Endothelial cell of umbilical vein (primary cell): Measurements from ENCODE around the gene POU6F2. TPM values are rescaled to one million over a fixed set of nuclear protein-coding genes. Genes with fewer than 3 reads are reported as not detected.

Source experiments
- BruUV-seq: library from RNA; stranded (reverse); fragments of 400-500 nt; replicated peaks from 2 replicates; lab custom pipeline; 2021; lab: Mats Ljungman, UMichigan
- CTCF ChIA-PET: fragments of 300-600, 350-600 bp; sonication (Branson Sonifier 250); formaldehyde crosslinking; loops from one replicate; lab custom pipeline; 2021; ENCODE audit warnings: antibody characterized with exemption, inconsistent platforms; lab: Charles Lee
- POLR2A ChIA-PET: fragments of 300-600, 350-600 bp; sonication (Branson Sonifier 250); formaldehyde crosslinking; loops from one replicate; lab custom pipeline; 2021; ENCODE audit warnings: antibody characterized with exemption, inconsistent platforms; lab: Charles Lee
- DNase-seq: peaks from one replicate; pipeline ENCODE4 v3.0.0-alpha.2; 2011; ENCODE audit warnings: low read depth, low spot score
- FAIRE-seq: peaks from 2 replicates; lab custom pipeline; 2011; peaks lifted over from hg19 to GRCh38; lab: Jason Lieb, UNC
- H2AFZ ChIP-seq: 2 replicates; pipeline ENCODE4 v1.6.0; 2012; ENCODE audit warnings: low read depth, low read length, control low read depth, inconsistent platforms
- H3K27ac ChIP-seq: 2 replicates; pipeline ENCODE4 v1.5.1; 2011; ENCODE audit warnings: low read depth, mild to moderate bottlenecking, control low read depth, low read length, moderate library complexity; ENCODE audit not compliant: insufficient read depth
- H3K27me3 ChIP-seq, 2 experiments: 2 replicates each; pipeline versions ENCODE4 v1.6.0 to v1.6.1; 2011; ENCODE audit warnings: low read length in 2 of 2, mixed read lengths in 1 of 2; ENCODE audit not compliant: control insufficient read depth in 2 of 2, insufficient read depth in 2 of 2
- H3K36me3 ChIP-seq, 2 experiments: 2 replicates in 1 of 2; 3 replicates in 1 of 2; pipeline ENCODE4 v1.5.1; 2011; ENCODE audit warnings: low read length in 2 of 2, mild to moderate bottlenecking in 1 of 2, moderate library complexity in 1 of 2; ENCODE audit not compliant: control insufficient read depth in 2 of 2, insufficient read depth in 2 of 2; ENCODE audit errors: extremely low read depth in 1 of 2
- H3K4me1 ChIP-seq: 3 replicates; pipeline ENCODE4 v1.5.1; 2011; ENCODE audit warnings: mild to moderate bottlenecking, low read length; ENCODE audit not compliant: control insufficient read depth, insufficient read depth; ENCODE audit errors: extremely low read depth
- H3K4me2 ChIP-seq: 2 replicates; pipeline ENCODE4 v1.6.1; 2011; ENCODE audit warnings: low read length, control low read depth, mixed read lengths; ENCODE audit not compliant: insufficient read depth
- H3K4me3 ChIP-seq, 3 experiments: fragments of 200-600 bp in 1 of 3; sonication (generic), shearing (Covaris generic) in 1 of 3; replicated peaks in 1 of 3; 2 replicates each; pipeline ENCODE4 v1.5.1; 2011 to 2016; ENCODE audit warnings: control low read depth in 3 of 3, low read length in 3 of 3, mild to moderate bottlenecking in 2 of 3, inconsistent platforms in 1 of 3, low read depth in 1 of 3, moderate library complexity in 1 of 3; ENCODE audit not compliant: insufficient read depth in 1 of 3
- H3K79me2 ChIP-seq: 2 replicates; pipeline ENCODE4 v1.6.0; 2012; ENCODE audit warnings: low read length, inconsistent platforms; ENCODE audit not compliant: control insufficient read depth, insufficient read depth
- H3K9ac ChIP-seq: replicated peaks from 2 replicates; pipeline ENCODE3; 2011; ENCODE audit warnings: low read length, control low read depth; ENCODE audit not compliant: insufficient read depth; ENCODE audit errors: extremely low read depth
- H3K9me1 ChIP-seq: replicated peaks from 3 replicates; pipeline ENCODE4 v1.6.0; 2011; ENCODE audit warnings: mild to moderate bottlenecking, low read length; ENCODE audit not compliant: control insufficient read depth, insufficient read depth; ENCODE audit errors: extremely low read depth
- H3K9me3 ChIP-seq: replicated peaks from 2 replicates; pipeline ENCODE4 v1.5.1; 2012; ENCODE audit warnings: low read length, inconsistent platforms; ENCODE audit not compliant: control insufficient read depth, insufficient read depth
- H4K20me1 ChIP-seq: replicated peaks from 2 replicates; pipeline ENCODE3; 2011; ENCODE audit warnings: mild to moderate bottlenecking, low read length; ENCODE audit not compliant: control insufficient read depth, insufficient read depth; ENCODE audit errors: extremely low read depth
- CTCF ChIP-seq, 2 donors: IDR thresholded peaks; 1 replicate in 1 of 2; 2 replicates in 1 of 2; pipeline ENCODE4 v1.5.1; 2011; ENCODE audit warnings: low read length in 2 of 2, mild to moderate bottlenecking in 2 of 2, moderate library complexity in 2 of 2, control low read depth in 1 of 2, inconsistent platforms in 1 of 2, low read depth in 1 of 2; ENCODE audit not compliant: insufficient read depth in 1 of 2; ENCODE audit errors: extremely low read depth in 1 of 2
- EZH2 ChIP-seq: IDR thresholded peaks from 2 replicates; pipeline ENCODE4 v1.6.1; 2012; ENCODE audit warnings: borderline replicate concordance, low read depth, mild to moderate bottlenecking, moderate library complexity, low read length, inconsistent platforms; ENCODE audit not compliant: severe bottlenecking
- FOS ChIP-seq: IDR thresholded peaks from 2 replicates; pipeline ENCODE4 v1.6.1; 2011; ENCODE audit warnings: mild to moderate bottlenecking, low read length, moderate library complexity, borderline replicate concordance; ENCODE audit not compliant: insufficient read depth
- GATA2 ChIP-seq: IDR thresholded peaks from 2 replicates; pipeline ENCODE4 v1.7.0; 2011; ENCODE audit warnings: low read depth, mild to moderate bottlenecking, moderate library complexity, mixed read lengths, low read length; ENCODE audit not compliant: insufficient read length, insufficient read depth
- JUN ChIP-seq: IDR thresholded peaks from 2 replicates; pipeline ENCODE4 v1.6.1; 2011; ENCODE audit warnings: borderline replicate concordance, low read depth; ENCODE audit not compliant: insufficient read length, insufficient read depth
- MAX ChIP-seq: IDR thresholded peaks from 2 replicates; pipeline ENCODE4 v1.6.1; 2011; ENCODE audit not compliant: insufficient read depth, insufficient read length
- MYC ChIP-seq: IDR thresholded peaks from one replicate; pipeline ENCODE4 v1.6.1; 2011; ENCODE audit warnings: mild to moderate bottlenecking, low read depth, low read length
- POLR2A ChIP-seq: IDR thresholded peaks from 2 replicates; pipeline ENCODE4 v1.6.1; 2012; ENCODE audit warnings: low read depth, mild to moderate bottlenecking, control low read depth, low read length
- POLR2AphosphoS5 ChIP-seq: IDR thresholded peaks from 2 replicates; pipeline ENCODE4 v1.6.1; 2012; ENCODE audit warnings: low read depth, mild to moderate bottlenecking, control low read depth, low read length, moderate library complexity; ENCODE audit not compliant: insufficient read depth
- dilution Hi-C: fragments of 300-500 bp; cut with MboI; formaldehyde crosslinking; loops from one replicate; pipeline ENCODE4 v1.15.0; 2019; ENCODE audit warnings: low sequenced_read_pairs; ENCODE audit not compliant: extremely low pct_ligation_motif_present
- intact Hi-C: fragments of 100-400 bp; cut with micrococcal nuclease; formaldehyde crosslinking; loops from one replicate; pipeline ENCODE4 v1.10.0; 2022
- polyA plus RNA-seq, 4 experiments: library from polyadenylated mRNA; depleted of rRNA in 3 of 4; stranded (reverse) in 3 of 4; unstranded in 1 of 4; fragments of >200 nt; gene quantifications; 2 replicates each; pipeline versions ENCODE4 v1.2.1 to v1.2.3, GENCODE V29; 2011 to 2012; ENCODE audit warnings: missing spikeins in 1 of 4
- total RNA-seq: library from RNA; stranded (reverse); gene quantifications from 2 replicates; pipeline ENCODE4 v1.2.3, GENCODE V29; 2021

Gene POU6F2
- total and polyA plus RNA-seq, 2 donors (not counting 3 experiments of a cell fraction or from before 2014, with no cell fraction given) = 0.29 TPM; not detected in 1

GRCh38 chr7:39045231-39045630 lies 67.5 kb downstream of the POU6F2 start:
- Histone ChIP-seq H3K4me1 (no peaks in the 10 kb centered on the region), H3K9me1 (no peaks in the 10 kb centered on the region), H3K36me3 (no peaks in the 10 kb centered on the region), H3K79me2 (no peaks in the 10 kb centered on the region), H2AFZ (no peak overlapping the region), H3K4me3 (no peak overlapping the region), H4K20me1 (no peaks in the 10 kb centered on the region), H3K4me2 (no peak overlapping the region), H3K9ac (no peak overlapping the region), H3K27ac (no peak overlapping the region), H3K27me3 (no peaks in the 10 kb centered on the region), H3K9me3 (no peaks in the 10 kb centered on the region)
- DNase-seq = no peak
- no peak for TF ChIP-seq FOS
- intact Hi-C loops (no loop called here), dilution Hi-C loops (no loop called here)
- CTCF ChIA-PET = no interaction called here
- BruUV-seq = no TSS peak
- no peak for FAIRE-seq
- POLR2A ChIA-PET = no interaction called here

- H3K4me1 ChIP-seq = no peaks in the 10 kb centered on the region
- no peak overlapping the region for H3K4me3 ChIP-seq
- no peaks in the 10 kb centered on the region for H3K36me3 ChIP-seq
- TF ChIP-seq MAX (no peak), JUN (no peak), CTCF (IDR thresholded peaks at IDR 0.05; ENCODE audit: extremely low read depth in 1 of 2, insufficient read depth in 1 of 2, low read depth in 1 of 2, low read length in 2 of 2) (no peak), POLR2A (no peak), MYC (no peak), GATA2 (no peak), EZH2 (no peak), POLR2AphosphoS5 (no peak), FOS (no peak)
- H3K9ac ChIP-seq = no peak overlapping the region
- DNase-seq (no peak), FAIRE-seq (no peak)
- H3K4me2 ChIP-seq = no peak overlapping the region
- ChIA-PET CTCF (no interaction called here), POLR2A (no interaction called here)
- no peaks in the 10 kb centered on the region for H3K9me3 ChIP-seq
- intact Hi-C loops = loop anchor here (10.0 kb wide), 1 partner anchor 86 kb away; no protein-coding TSS in a partner anchor
- no peak overlapping the region for H3K27ac ChIP-seq
- H3K27me3 ChIP-seq = no peaks in the 10 kb centered on the region
- H3K79me2 ChIP-seq = no peaks in the 10 kb centered on the region
- dilution Hi-C loops = no loop called here
- no TSS peak for BruUV-seq
- H4K20me1 ChIP-seq = no peaks in the 10 kb centered on the region
- no peaks in the 10 kb centered on the region for H3K9me1 ChIP-seq
- H2AFZ ChIP-seq = no peak overlapping the region
Observed at GRCh38 chr7:39051279-39051678, 73.6 kb downstream of the POU6F2 start.
